WERI-Rb-1 (cell line): ENCODE measurements around the gene NDEL1.
A peak's percentile ranks its signal among the peaks of the same experiment; 100 is the strongest.

ENCODE experiments used
- DNase-seq: peaks from one replicate; pipeline ENCODE4 v3.0.0-alpha.2; 2020
- H3K27ac ChIP-seq: fragments of 250-450 bp; sonication (Bioruptor Pico); 2 replicates; pipeline ENCODE4 v1.5.1; 2020; ENCODE audit warnings: mild to moderate bottlenecking, moderate library complexity
- H3K27me3 ChIP-seq: fragments of 250-450 bp; sonication (Bioruptor Pico); 2 replicates; pipeline ENCODE4 v1.5.1; 2021; ENCODE audit warnings: mild to moderate bottlenecking, low read depth, moderate library complexity; ENCODE audit not compliant: insufficient read depth, severe bottlenecking
- H3K36me3 ChIP-seq: fragments of 250-450 bp; sonication (Bioruptor Pico); 2 replicates; pipeline ENCODE4 v1.5.1; 2020; ENCODE audit warnings: mild to moderate bottlenecking, moderate library complexity
- H3K4me3 ChIP-seq: 2 replicates; pipeline ENCODE4 v1.5.1; 2011; ENCODE audit warnings: low read depth, mild to moderate bottlenecking, control low read depth, low read length
- H3K9me3 ChIP-seq: fragments of 250-450 bp; sonication (Bioruptor Pico); 2 replicates; pipeline ENCODE4 v1.5.1; 2021; ENCODE audit warnings: mild to moderate bottlenecking, moderate library complexity; ENCODE audit not compliant: severe bottlenecking
- CTCF ChIP-seq: IDR thresholded peaks from 2 replicates; pipeline ENCODE4 v1.5.1; 2011; ENCODE audit warnings: low read depth, mild to moderate bottlenecking, control low read depth, inconsistent platforms, low read length

Gene NDEL1

GRCh38 chr17:8430966-8431365, 4.7 kb upstream of the NDEL1 start:
- no peaks in the 10 kb centered on the region for H3K27me3 ChIP-seq
- TF ChIP-seq CTCF, result no peak
- no peaks in the 10 kb centered on the region for H3K36me3 ChIP-seq
- no peak overlapping the region for H3K4me3 ChIP-seq
- DNase-seq, result no peak
- no peaks in the 10 kb centered on the region for H3K9me3 ChIP-seq
- H3K27ac ChIP-seq, result no peak overlapping the region

- peak; percentile 41 for DNase-seq
- TF ChIP-seq CTCF, result no peak
- Histone ChIP-seq H3K4me3 (peak overlapping the region; percentile 98), H3K27me3 (no peaks in the 10 kb centered on the region), H3K36me3 (peaks cover 5% of the 10 kb centered on the region; the same call in 1 of the 2 replicates), H3K9me3 (no peaks in the 10 kb centered on the region), H3K27ac (peak overlapping the region; percentile 79)
Observed at GRCh38 chr17:8436169-8436843, 622 bp downstream of the NDEL1 start.

- Histone ChIP-seq H3K27ac (peak overlapping the region; percentile 79), H3K27me3 (no peaks in the 10 kb centered on the region), H3K4me3 (peak overlapping the region; percentile 98), H3K9me3 (no peaks in the 10 kb centered on the region), H3K36me3 (peaks cover 5% of the 10 kb centered on the region; the same call in 1 of the 2 replicates)
- TF ChIP-seq CTCF, result no peak
- DNase-seq, result no peak
Observed at GRCh38 chr17:8436844-8437171, 1.1 kb downstream of the NDEL1 start.

- no peaks in the 10 kb centered on the region for H3K27me3 ChIP-seq
- H3K27ac ChIP-seq, result no peak overlapping the region
- H3K4me3 ChIP-seq, result no peak overlapping the region
- no peaks in the 10 kb centered on the region for H3K9me3 ChIP-seq
- DNase-seq, result no peak
- peaks cover 5% of the 10 kb centered on the region; the same call in 1 of the 2 replicates for H3K36me3 ChIP-seq
- no peak for TF ChIP-seq CTCF
Observed at GRCh38 chr17:8438441-8438840, 2.8 kb downstream of the NDEL1 start.

GRCh38 chr17:8439681-8440080, 4.0 kb downstream of the NDEL1 start:
- TF ChIP-seq CTCF, result no peak
- H3K27ac ChIP-seq, result no peak overlapping the region
- peaks cover 14% of the 10 kb centered on the region for H3K36me3 ChIP-seq
- no peaks in the 10 kb centered on the region for H3K9me3 ChIP-seq
- H3K4me3 ChIP-seq, result no peak overlapping the region
- H3K27me3 ChIP-seq, result no peaks in the 10 kb centered on the region
- no peak for DNase-seq

GRCh38 chr17:8441690-8442089, 6.0 kb downstream of the NDEL1 start:
- no peak overlapping the region for H3K27ac ChIP-seq
- no peak overlapping the region for H3K4me3 ChIP-seq
- H3K9me3 ChIP-seq, result no peaks in the 10 kb centered on the region
- H3K27me3 ChIP-seq, result no peaks in the 10 kb centered on the region
- no peak for TF ChIP-seq CTCF
- DNase-seq, result no peak
- peaks cover 29% of the 10 kb centered on the region for H3K36me3 ChIP-seq
